T-cell (primary cell): ENCODE measurements around the gene RASEF. TPM values are rescaled to one million over a fixed set of nuclear protein-coding genes. Genes with fewer than 3 reads are reported as not detected.
"Not testable (repeated sequence)": the region's sequence is repeated elsewhere in the genome, so short reads cannot be mapped to it uniquely, and the experiment has no call there.

Experiments
- ATAC-seq, 4 experiments: fragments of 200-7000 bp in 3 of 4; fragments of 150-1000 bp in 1 of 4; cut with Tn5 transposase; replicated peaks in 1 of 4; 1 replicate in 3 of 4; 2 replicates in 1 of 4; pipeline ENCODE4 v1.10.0; 2021; ENCODE audit warnings: moderate library complexity in 3 of 4, mild to moderate bottlenecking in 2 of 4, moderate number of reproducible peaks in 1 of 4
- CTCF ChIA-PET, 2 donors: fragments of 300-600 bp; sonication (Branson Sonifier 250); formaldehyde crosslinking; loops; one replicate each; lab custom pipeline; 2022; ENCODE audit warnings: antibody characterized with exemption in 2 of 2; lab: Charles Lee
- POLR2A ChIA-PET, 2 donors: fragments of 300-600 bp; sonication (Branson Sonifier 250); formaldehyde crosslinking; loops; one replicate each; lab custom pipeline; 2022; ENCODE audit warnings: antibody characterized with exemption in 2 of 2; lab: Charles Lee
- DNase-seq, 35 experiments: peaks; one replicate each; pipeline versions ENCODE4 v3.0.0 to v3.0.0-alpha.2; 2013 to 2023
- H3K27ac ChIP-seq: one replicate; pipeline ENCODE4 v1.5.1; 2013; ENCODE audit warnings: low read length
- H3K27me3 ChIP-seq, 2 experiments: replicated peaks in 1 of 2; 1 replicate in 1 of 2; 2 replicates in 1 of 2; pipeline versions ENCODE4 v1.6.1 to v1.7.0; 2013; ENCODE audit warnings: low read length in 1 of 2, mixed read lengths in 1 of 2; ENCODE audit not compliant: control insufficient read depth in 2 of 2, insufficient read depth in 2 of 2; ENCODE audit errors: extremely low read depth in 1 of 2
- H3K36me3 ChIP-seq, 2 donors: 1 replicate in 1 of 2; 2 replicates in 1 of 2; pipeline versions ENCODE4 v1.6.1 to v1.7.0; 2013; ENCODE audit warnings: low read length in 1 of 2; ENCODE audit not compliant: control insufficient read depth in 2 of 2, insufficient read depth in 1 of 2; ENCODE audit errors: extremely low read depth in 1 of 2
- H3K4me1 ChIP-seq, 2 experiments: 1 replicate in 1 of 2; 2 replicates in 1 of 2; pipeline versions ENCODE4 v1.6.1 to v1.7.0; 2013; ENCODE audit warnings: low read length in 2 of 2, mixed read lengths in 1 of 2; ENCODE audit not compliant: insufficient read depth in 2 of 2, control insufficient read depth in 1 of 2; ENCODE audit errors: extremely low read depth in 1 of 2
- H3K4me3 ChIP-seq, 2 donors: 1 replicate in 1 of 2; 2 replicates in 1 of 2; pipeline versions ENCODE4 v1.5.1 to v1.7.0; 2013; ENCODE audit warnings: mild to moderate bottlenecking in 2 of 2, low read length in 1 of 2, moderate library complexity in 1 of 2; ENCODE audit not compliant: control insufficient read depth in 1 of 2; ENCODE audit errors: extremely low read depth in 1 of 2
- H3K9me3 ChIP-seq: 2 replicates; pipeline ENCODE4 v1.7.0; 2013
- H3K27ac Mint-ChIP-seq, 2 donors: one replicate each; pipeline ENCODE4 v1.8.0; 2020 to 2021; ENCODE audit warnings: mild to moderate bottlenecking in 2 of 2, mixed read lengths in 2 of 2
- H3K27me3 Mint-ChIP-seq, 2 donors: one replicate each; pipeline ENCODE4 v1.8.0; 2021 to 2022; ENCODE audit warnings: mixed read lengths in 2 of 2
- H3K36me3 Mint-ChIP-seq: one replicate; pipeline ENCODE4 v1.8.0; 2021; ENCODE audit warnings: mixed read lengths
- H3K4me1 Mint-ChIP-seq, 3 donors: one replicate each; pipeline ENCODE4 v1.8.0; 2020 to 2022; ENCODE audit warnings: mixed read lengths in 3 of 3, mild to moderate bottlenecking in 1 of 3
- H3K4me3 Mint-ChIP-seq, 3 donors: one replicate each; pipeline ENCODE4 v1.8.0; 2020 to 2022; ENCODE audit warnings: mild to moderate bottlenecking in 3 of 3, mixed read lengths in 3 of 3, moderate library complexity in 3 of 3
- H3K9me3 Mint-ChIP-seq, 3 donors: one replicate each; pipeline ENCODE4 v1.8.0; 2020 to 2022; ENCODE audit warnings: mixed read lengths in 3 of 3
- WGBS: methylation state at CpG from one replicate; pipeline ENCODE4 v1.1.5; 2013; ENCODE audit warnings: missing lambda C conversion rate; ENCODE audit not compliant: insufficient coverage; 5-methylcytosine and 5-hydroxymethylcytosine counted together
- total RNA-seq, 35 experiments: library from RNA in 6 of 35; stranded (reverse) in 6 of 35; fragments of 120-200 nt in 1 of 35; gene quantifications; one replicate each; pipeline versions ENCODE4 v1.2.1 to v1.2.4 and lab custom pipeline; 2013 to 2026

The RASEF gene
- total RNA-seq, 5 donors from 2014 or later (not counting 1 experiment from before 2014, with no cell fraction given): 0.09 to 0.16 TPM; not detected in 3

- Histone ChIP-seq H3K4me3 (no peak overlapping the region), H3K36me3 (no peaks in the 10 kb centered on the region), H3K4me1 (no peaks in the 10 kb centered on the region), H3K27ac (no peak overlapping the region), H3K27me3 (no peaks in the 10 kb centered on the region), H3K9me3 (no peaks in the 10 kb centered on the region)
- no peak overlapping the region for H3K27ac Mint-ChIP-seq
- H3K4me1 Mint-ChIP-seq: no peaks in the 10 kb centered on the region
- 100% methylated on average over 1 of the region's 4 CpGs for WGBS
- peaks cover 0 to 3% (median 0%) of the 10 kb centered on the region in 3 donors for H3K9me3 Mint-ChIP-seq
- H3K27me3 Mint-ChIP-seq: no peaks in the 10 kb centered on the region
- ChIA-PET CTCF (no interaction called here), POLR2A (no interaction called here)
- H3K4me3 Mint-ChIP-seq: no peak overlapping the region
- ATAC-seq (no peak), DNase-seq (no peak)
- no peaks in the 10 kb centered on the region for H3K36me3 Mint-ChIP-seq
Measured at GRCh38 chr9:83097633-83098032, 34.7 kb upstream of the RASEF start.

- CTCF ChIA-PET, POLR2A ChIA-PET, H3K36me3 Mint-ChIP-seq, H3K4me3 ChIP-seq, H3K27ac Mint-ChIP-seq, H3K27me3 Mint-ChIP-seq, H3K27me3 ChIP-seq, H3K36me3 ChIP-seq, H3K4me1 Mint-ChIP-seq, ATAC-seq, H3K4me1 ChIP-seq, H3K9me3 ChIP-seq, H3K4me3 Mint-ChIP-seq, H3K27ac ChIP-seq, DNase-seq: not testable (repeated sequence)
- 97% methylated on average over 14 of the region's 24 CpGs for WGBS
- peaks cover 3 to 13% (median 8%) of the 10 kb centered on the region in 3 donors for H3K9me3 Mint-ChIP-seq
Measured at GRCh38 chr9:83093311-83093710, 30.4 kb upstream of the RASEF start.

DNA sequence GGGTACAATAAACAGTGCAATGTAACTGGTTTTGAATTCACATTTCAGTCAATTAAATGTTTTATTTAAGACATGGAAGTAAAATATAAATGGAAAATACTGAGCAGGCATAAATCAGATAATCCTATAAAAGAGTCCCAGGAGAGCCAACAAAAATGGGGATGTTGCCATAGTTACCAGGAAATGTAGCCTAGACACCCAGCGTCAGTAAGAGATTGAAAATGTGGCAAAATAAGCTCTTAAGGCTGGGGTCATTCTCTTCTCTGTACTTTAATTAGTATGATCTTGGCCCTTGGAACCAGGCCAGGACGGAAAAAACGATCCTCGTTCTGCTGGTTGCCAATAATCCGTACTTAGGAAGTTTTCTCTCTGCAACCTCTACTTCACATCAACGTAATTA lies 18.9 kb upstream of the RASEF start:
- Histone ChIP-seq H3K9me3 (no peaks in the 10 kb centered on the region), H3K36me3 (no peaks in the 10 kb centered on the region), H3K27ac (no peak overlapping the region), H3K27me3 (no peaks in the 10 kb centered on the region), H3K4me1 (no peaks in the 10 kb centered on the region), H3K4me3 (no peak overlapping the region)
- Mint-ChIP-seq H3K36me3 (no peaks in the 10 kb centered on the region), H3K9me3 (no peaks in the 10 kb centered on the region), H3K27ac (no peak overlapping the region), H3K4me3 (no peak overlapping the region), H3K27me3 (peaks cover 0 to 4% of the 10 kb centered on the region in 2 donors), H3K4me1 (no peaks in the 10 kb centered on the region)
- no CpG with 5 or more reads among the region's 6 CpGs for WGBS
- DNase-seq: no peak
- ChIA-PET POLR2A (no interaction called here), CTCF (no interaction called here)
- no peak for ATAC-seq

DNA sequence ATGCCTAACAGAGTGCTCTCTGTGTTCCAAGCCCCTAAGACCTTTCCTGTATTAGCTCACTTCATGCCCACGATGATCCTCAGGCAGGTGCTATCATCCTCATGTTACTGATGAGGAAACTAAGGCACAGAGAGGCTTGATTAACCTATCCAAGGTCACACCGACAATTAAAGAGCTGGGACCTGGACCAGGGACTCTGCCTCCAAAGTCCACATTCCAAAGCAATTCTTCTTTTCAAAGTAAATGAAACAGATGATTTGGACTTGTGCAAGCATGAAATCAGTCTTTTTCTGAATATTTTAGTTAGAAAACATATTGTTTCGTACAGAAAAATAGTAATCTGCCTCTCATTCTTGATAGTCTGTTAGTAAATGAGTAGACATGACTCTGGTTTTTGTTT lies 18.1 kb upstream of the RASEF start:
- Histone ChIP-seq H3K36me3 (no peaks in the 10 kb centered on the region), H3K9me3 (no peaks in the 10 kb centered on the region), H3K27ac (no peak overlapping the region), H3K4me1 (no peaks in the 10 kb centered on the region), H3K4me3 (no peak overlapping the region), H3K27me3 (no peaks in the 10 kb centered on the region)
- ChIA-PET POLR2A (no interaction called here), CTCF (no interaction called here)
- H3K36me3 Mint-ChIP-seq: no peaks in the 10 kb centered on the region
- ATAC-seq (no peak), DNase-seq (no peak)
- H3K4me3 Mint-ChIP-seq: no peak overlapping the region
- peaks cover 0 to 4% of the 10 kb centered on the region in 2 donors for H3K27me3 Mint-ChIP-seq
- no peaks in the 10 kb centered on the region for H3K9me3 Mint-ChIP-seq
- 50% methylated on average over 1 of the region's 3 CpGs for WGBS
- H3K4me1 Mint-ChIP-seq: no peaks in the 10 kb centered on the region
- no peak overlapping the region for H3K27ac Mint-ChIP-seq

GRCh38 chr9:83075932-83076331 lies 13.0 kb upstream of the RASEF start:
- H3K36me3 Mint-ChIP-seq, H3K36me3 ChIP-seq, H3K27ac Mint-ChIP-seq, H3K4me1 Mint-ChIP-seq, ATAC-seq, H3K4me3 ChIP-seq, DNase-seq, H3K27me3 ChIP-seq, POLR2A ChIA-PET, H3K9me3 ChIP-seq, H3K4me3 Mint-ChIP-seq, CTCF ChIA-PET, H3K4me1 ChIP-seq, H3K27ac ChIP-seq: not testable (repeated sequence)
- 90% methylated on average over 2 of the region's 7 CpGs for WGBS
- peaks cover 0 to 14% (median 0%) of the 10 kb centered on the region in 3 donors for H3K9me3 Mint-ChIP-seq
- peaks cover 0 to 10% of the 10 kb centered on the region in 2 donors for H3K27me3 Mint-ChIP-seq

DNA sequence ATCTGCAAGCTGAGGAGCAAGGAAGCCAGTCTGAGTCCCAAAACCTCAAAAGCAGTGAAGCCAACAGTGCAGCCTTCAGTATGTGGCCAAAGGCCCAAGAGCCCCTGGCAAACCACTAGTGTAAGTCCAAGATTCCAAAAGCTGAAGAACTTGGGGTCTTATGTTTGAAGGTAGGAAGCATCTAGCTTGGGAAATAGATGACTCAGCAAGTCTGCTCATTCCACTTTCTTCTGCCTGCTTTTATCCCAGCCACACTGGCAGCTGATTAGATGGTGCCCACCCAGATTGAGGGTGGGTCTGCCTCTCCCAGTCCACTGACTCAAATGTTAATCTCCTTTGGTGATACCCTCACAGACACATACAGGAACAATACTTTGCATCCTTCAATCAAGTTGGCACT lies 9.6 kb upstream of the RASEF start:
- H3K27me3 Mint-ChIP-seq, H3K36me3 Mint-ChIP-seq, CTCF ChIA-PET, H3K9me3 ChIP-seq, H3K4me3 ChIP-seq, DNase-seq, POLR2A ChIA-PET, H3K4me1 ChIP-seq, H3K27me3 ChIP-seq, H3K36me3 ChIP-seq, H3K4me3 Mint-ChIP-seq, H3K27ac Mint-ChIP-seq, H3K4me1 Mint-ChIP-seq, ATAC-seq, H3K27ac ChIP-seq: not testable (repeated sequence)
- peaks cover 0 to 14% (median 0%) of the 10 kb centered on the region in 3 donors for H3K9me3 Mint-ChIP-seq

- ATAC-seq: no peak
- Histone ChIP-seq H3K4me3 (no peak overlapping the region), H3K4me1 (no peaks in the 10 kb centered on the region), H3K27me3 (no peaks in the 10 kb centered on the region), H3K27ac (no peak overlapping the region), H3K9me3 (no peaks in the 10 kb centered on the region), H3K36me3 (no peaks in the 10 kb centered on the region)
- POLR2A ChIA-PET: no interaction called here
- Mint-ChIP-seq H3K4me1 (no peaks in the 10 kb centered on the region), H3K36me3 (no peaks in the 10 kb centered on the region), H3K4me3 (no peak overlapping the region), H3K9me3 (peaks cover 0 to 14% (median 0%) of the 10 kb centered on the region in 3 donors), H3K27me3 (peaks cover 0 to 6% of the 10 kb centered on the region in 2 donors), H3K27ac (no peak overlapping the region)
- CTCF ChIA-PET: no interaction called here
- no CpG with 5 or more reads among the region's 2 CpGs for WGBS
- no peak for DNase-seq
Measured at GRCh38 chr9:83071626-83072025, 8.7 kb upstream of the RASEF start.
